Astrocyte (in vitro differentiated cells and primary cell): Measurements from ENCODE around the gene ASB14.

Source experiments
- CTCF ChIP-seq: IDR thresholded peaks from 2 replicates; pipeline ENCODE4 v1.5.1; 2011; ENCODE audit warnings: low read depth, mild to moderate bottlenecking, inconsistent platforms, low read length, moderate library complexity; ENCODE audit not compliant: insufficient read depth
- EZH2 ChIP-seq: IDR thresholded peaks from 2 replicates; pipeline ENCODE4 v1.6.1; 2012; ENCODE audit warnings: mild to moderate bottlenecking, low read length, inconsistent platforms; ENCODE audit not compliant: insufficient read depth

GRCh38 chr3:57275393-57275792, 17.1 kb downstream of the ASB14 start:
- no peak for TF ChIP-seq CTCF
- no peak for TF ChIP-seq EZH2
